ENCODE data around the gene VSIG4.

DNA sequence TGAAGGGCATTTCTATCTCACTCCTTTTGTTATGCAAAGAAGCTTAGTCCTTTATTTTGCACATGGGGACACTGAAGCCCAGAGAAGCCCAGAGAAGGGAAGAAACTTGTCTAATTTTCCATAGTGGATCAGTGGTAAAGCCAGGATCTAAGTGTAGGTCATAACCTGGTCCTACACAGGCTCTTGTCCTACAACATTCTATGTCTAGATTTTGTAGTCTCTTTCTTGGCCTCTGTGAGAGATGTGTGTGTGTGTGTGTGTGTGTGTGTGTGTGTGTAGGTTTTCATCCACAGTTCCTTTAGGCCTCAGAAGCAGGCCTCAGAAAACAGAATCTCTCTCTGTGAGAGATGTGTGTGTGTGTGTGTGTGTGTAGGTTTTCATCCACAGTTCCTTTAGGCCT, 38.3 kb downstream of the VSIG4 start:
- TF ChIP-seq, protein P1, sequence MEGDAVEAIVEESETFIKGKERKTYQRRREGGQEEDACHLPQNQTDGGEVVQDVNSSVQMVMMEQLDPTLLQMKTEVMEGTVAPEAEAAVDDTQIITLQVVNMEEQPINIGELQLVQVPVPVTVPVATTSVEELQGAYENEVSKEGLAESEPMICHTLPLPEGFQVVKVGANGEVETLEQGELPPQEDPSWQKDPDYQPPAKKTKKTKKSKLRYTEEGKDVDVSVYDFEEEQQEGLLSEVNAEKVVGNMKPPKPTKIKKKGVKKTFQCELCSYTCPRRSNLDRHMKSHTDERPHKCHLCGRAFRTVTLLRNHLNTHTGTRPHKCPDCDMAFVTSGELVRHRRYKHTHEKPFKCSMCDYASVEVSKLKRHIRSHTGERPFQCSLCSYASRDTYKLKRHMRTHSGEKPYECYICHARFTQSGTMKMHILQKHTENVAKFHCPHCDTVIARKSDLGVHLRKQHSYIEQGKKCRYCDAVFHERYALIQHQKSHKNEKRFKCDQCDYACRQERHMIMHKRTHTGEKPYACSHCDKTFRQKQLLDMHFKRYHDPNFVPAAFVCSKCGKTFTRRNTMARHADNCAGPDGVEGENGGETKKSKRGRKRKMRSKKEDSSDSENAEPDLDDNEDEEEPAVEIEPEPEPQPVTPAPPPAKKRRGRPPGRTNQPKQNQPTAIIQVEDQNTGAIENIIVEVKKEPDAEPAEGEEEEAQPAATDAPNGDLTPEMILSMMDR (IDR thresholded peaks at IDR 0.05): no peak
- TF ChIP-seq POLR2A (IDR thresholded peaks at IDR 0.05): no peak
- no peak for TF ChIP-seq EP300 (IDR thresholded peaks at IDR 0.05)

Measured in stomach (tissue), 4 donors.